ENCODE results near the gene PA2G4.
"Not testable (repeated sequence)": the region's sequence is repeated elsewhere in the genome, so short reads cannot be mapped to it uniquely, and the experiment has no call there.

The PA2G4 gene

GRCh38 chr12:56151672-56152131 is 47.3 kb downstream of the PA2G4 start:
- Mint-ChIP-seq H3K36me3 (ENCODE audit: low read depth) (peaks cover 10% of the 10 kb centered on the region), H3K27ac (peak overlapping the region; percentile 99), H3K4me1 (ENCODE audit: low read depth) (peaks cover 38% of the 10 kb centered on the region), H3K9me3 (no peaks in the 10 kb centered on the region), H3K4me3 (peak overlapping the region; percentile 89), H3K27me3 (no peaks in the 10 kb centered on the region)

- peaks cover 41% of the 10 kb centered on the region for H3K4me1 Mint-ChIP-seq (ENCODE audit: low read depth)
- H3K9me3 Mint-ChIP-seq, result no peaks in the 10 kb centered on the region
- peak within 1 kb of the TSS; percentile 89 for H3K4me3 Mint-ChIP-seq
- peaks cover 10% of the 10 kb centered on the region for H3K36me3 Mint-ChIP-seq (ENCODE audit: low read depth)
- peak within 1 kb of the TSS; percentile 99 for H3K27ac Mint-ChIP-seq
- no peaks in the 10 kb centered on the region for H3K27me3 Mint-ChIP-seq
These were observed 47.9 kb downstream of the PA2G4 start, which contains the start of gene MYL6B for GRCh38 chr12:56152132-56152755. Gene MYL6B (plus strand): TSS chr12:56152587. CDS start chr12:56153919, 1,332 bp downstream.

GRCh38 chr12:56152756-56153677 is 48.7 kb downstream of the PA2G4 start:
- peaks cover 46% of the 10 kb centered on the region for H3K4me1 Mint-ChIP-seq (ENCODE audit: low read depth)
- peak overlapping the region; percentile 99 for H3K27ac Mint-ChIP-seq
- H3K4me3 Mint-ChIP-seq, result peak overlapping the region; percentile 89
- no peaks in the 10 kb centered on the region for H3K27me3 Mint-ChIP-seq
- no peaks in the 10 kb centered on the region for H3K9me3 Mint-ChIP-seq
- H3K36me3 Mint-ChIP-seq (ENCODE audit: low read depth), result peaks cover 10% of the 10 kb centered on the region

- no peak overlapping the region for H3K27ac Mint-ChIP-seq
- H3K27me3 Mint-ChIP-seq, result no peaks in the 10 kb centered on the region
- no peaks in the 10 kb centered on the region for H3K9me3 Mint-ChIP-seq
- H3K36me3 Mint-ChIP-seq (ENCODE audit: low read depth), result peaks cover 12% of the 10 kb centered on the region
- peak overlapping the region; percentile 89 for H3K4me3 Mint-ChIP-seq
- H3K4me1 Mint-ChIP-seq (ENCODE audit: low read depth), result peaks cover 46% of the 10 kb centered on the region
These were observed 49.3 kb downstream of the PA2G4 start for GRCh38 chr12:56153678-56154065.

GRCh38 chr12:56154246-56154771 is 50.0 kb downstream of the PA2G4 start:
- Mint-ChIP-seq H3K4me1 (ENCODE audit: low read depth) (peaks cover 52% of the 10 kb centered on the region), H3K9me3 (no peaks in the 10 kb centered on the region), H3K36me3 (ENCODE audit: low read depth) (peaks cover 18% of the 10 kb centered on the region), H3K27me3 (no peaks in the 10 kb centered on the region), H3K4me3 (no peak overlapping the region), H3K27ac (no peak overlapping the region)

GRCh38 chr12:56154818-56155217 is 50.5 kb downstream of the PA2G4 start:
- Mint-ChIP-seq H3K4me3 (no peak overlapping the region), H3K4me1 (ENCODE audit: low read depth) (peaks cover 56% of the 10 kb centered on the region)

DNA sequence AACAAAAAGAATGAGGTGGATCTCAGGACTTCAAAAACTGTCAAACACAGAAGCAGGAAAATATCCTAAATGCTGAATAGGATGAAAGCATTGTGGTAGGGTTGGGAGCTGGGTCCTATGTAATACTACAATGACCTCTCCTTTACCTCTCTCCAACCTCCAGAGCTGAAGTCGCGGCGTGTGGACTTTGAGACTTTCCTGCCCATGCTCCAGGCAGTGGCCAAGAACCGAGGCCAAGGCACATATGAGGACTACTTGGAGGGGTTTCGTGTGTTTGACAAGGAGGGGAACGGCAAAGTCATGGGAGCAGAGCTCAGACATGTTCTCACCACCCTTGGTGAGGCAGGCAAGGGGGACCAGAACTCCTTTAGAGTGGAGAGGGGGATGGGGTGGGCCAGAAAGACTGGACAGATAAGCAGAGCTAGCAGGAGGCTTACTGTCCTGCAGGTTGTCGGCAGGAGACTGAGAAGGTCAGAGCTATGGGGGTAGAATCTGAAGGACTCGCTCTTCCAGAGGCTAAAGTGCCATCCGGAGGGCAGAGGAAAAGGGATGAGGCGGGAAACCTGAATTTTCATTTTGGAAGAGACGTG is 51.0 kb downstream of the PA2G4 start:
- H3K27me3 Mint-ChIP-seq, result no peaks in the 10 kb centered on the region
- peaks cover 59% of the 10 kb centered on the region for H3K4me1 Mint-ChIP-seq (ENCODE audit: low read depth)
- H3K36me3 Mint-ChIP-seq (ENCODE audit: low read depth), result peaks cover 29% of the 10 kb centered on the region
- no peak overlapping the region for H3K4me3 Mint-ChIP-seq
- peak overlapping the region; percentile 34 for H3K27ac Mint-ChIP-seq
- no peaks in the 10 kb centered on the region for H3K9me3 Mint-ChIP-seq

More at GRCh38 chr12:56154818-56155217, 50.5 kb downstream of the PA2G4 start:
- Mint-ChIP-seq H3K27me3 (no peaks in the 10 kb centered on the region), H3K36me3 (ENCODE audit: low read depth) (peaks cover 24% of the 10 kb centered on the region), H3K9me3 (no peaks in the 10 kb centered on the region), H3K27ac (no peak overlapping the region)

DNA sequence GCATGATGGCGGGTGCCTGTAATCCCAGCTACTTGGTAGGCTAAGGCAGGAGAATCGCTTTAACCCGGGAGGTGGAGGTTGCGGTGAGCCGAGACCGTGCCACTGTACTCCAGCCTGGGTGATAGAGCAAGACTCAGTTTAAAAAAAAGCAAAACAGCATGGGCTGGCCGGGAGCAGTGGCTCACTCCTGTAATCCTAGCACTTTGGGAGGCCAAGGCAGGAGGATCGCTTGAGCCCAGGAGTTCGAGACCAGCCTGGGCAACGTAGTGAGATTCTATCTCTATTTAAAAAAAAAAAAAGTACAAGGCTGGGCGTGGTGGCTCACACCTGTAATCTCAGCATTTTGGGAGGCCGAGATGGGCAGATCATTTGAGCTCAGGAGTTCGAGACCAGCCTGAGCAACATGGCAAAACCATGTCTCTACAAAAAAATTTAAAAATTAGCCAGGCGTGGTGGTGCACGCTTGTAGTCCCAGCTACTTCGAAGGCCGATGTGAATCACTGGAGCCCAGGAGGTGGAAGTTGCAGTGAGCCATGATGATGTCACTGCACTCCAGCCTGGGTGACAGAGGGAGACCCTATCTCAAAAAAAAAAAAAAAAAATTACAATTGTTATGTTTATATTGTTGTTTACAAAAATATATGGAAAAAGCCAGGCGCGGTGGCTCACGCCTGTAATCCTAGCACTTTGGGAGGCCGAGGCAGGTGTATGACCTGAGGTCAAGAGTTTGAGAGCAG is 52.3 kb downstream of the PA2G4 start:
- peaks cover 59% of the 10 kb centered on the region for H3K4me1 Mint-ChIP-seq (ENCODE audit: low read depth)
- peak overlapping the region; percentile 98 for H3K4me3 Mint-ChIP-seq
- H3K27ac Mint-ChIP-seq, result peak overlapping the region; percentile 88
- not testable (repeated sequence) for H3K9me3 Mint-ChIP-seq, H3K27me3 Mint-ChIP-seq
- H3K36me3 Mint-ChIP-seq (ENCODE audit: low read depth), result peaks cover 40% of the 10 kb centered on the region

- Mint-ChIP-seq H3K36me3 (ENCODE audit: low read depth) (peaks cover 47% of the 10 kb centered on the region), H3K27ac (peak overlapping the region; percentile 88), H3K27me3 (no peaks in the 10 kb centered on the region), H3K9me3 (no peaks in the 10 kb centered on the region), H3K4me1 (ENCODE audit: low read depth) (peaks cover 58% of the 10 kb centered on the region), H3K4me3 (peak overlapping the region; percentile 98)
These were observed 53.1 kb downstream of the PA2G4 start for GRCh38 chr12:56157201-56158028.

- Mint-ChIP-seq H3K36me3 (ENCODE audit: low read depth) (peaks cover 54% of the 10 kb centered on the region), H3K27ac (peak within 1 kb of the TSS; percentile 88), H3K4me1 (ENCODE audit: low read depth) (peaks cover 50% of the 10 kb centered on the region), H3K27me3 (no peaks in the 10 kb centered on the region), H3K9me3 (no peaks in the 10 kb centered on the region), H3K4me3 (peak within 1 kb of the TSS; percentile 98)
These were observed 53.9 kb downstream of the PA2G4 start, which contains the start of gene MYL6 for GRCh38 chr12:56158029-56158925. Gene MYL6 (plus strand): TSS chr12:56158359. CDS start chr12:56158402, 43 bp downstream.

- Mint-ChIP-seq H3K27ac (peak overlapping the region; percentile 88), H3K27me3 (no peaks in the 10 kb centered on the region), H3K4me3 (peak overlapping the region; percentile 98), H3K4me1 (ENCODE audit: low read depth) (peaks cover 45% of the 10 kb centered on the region), H3K9me3 (no peaks in the 10 kb centered on the region), H3K36me3 (ENCODE audit: low read depth) (peaks cover 59% of the 10 kb centered on the region)
These were observed 54.6 kb downstream of the PA2G4 start for GRCh38 chr12:56158926-56159461.

DNA sequence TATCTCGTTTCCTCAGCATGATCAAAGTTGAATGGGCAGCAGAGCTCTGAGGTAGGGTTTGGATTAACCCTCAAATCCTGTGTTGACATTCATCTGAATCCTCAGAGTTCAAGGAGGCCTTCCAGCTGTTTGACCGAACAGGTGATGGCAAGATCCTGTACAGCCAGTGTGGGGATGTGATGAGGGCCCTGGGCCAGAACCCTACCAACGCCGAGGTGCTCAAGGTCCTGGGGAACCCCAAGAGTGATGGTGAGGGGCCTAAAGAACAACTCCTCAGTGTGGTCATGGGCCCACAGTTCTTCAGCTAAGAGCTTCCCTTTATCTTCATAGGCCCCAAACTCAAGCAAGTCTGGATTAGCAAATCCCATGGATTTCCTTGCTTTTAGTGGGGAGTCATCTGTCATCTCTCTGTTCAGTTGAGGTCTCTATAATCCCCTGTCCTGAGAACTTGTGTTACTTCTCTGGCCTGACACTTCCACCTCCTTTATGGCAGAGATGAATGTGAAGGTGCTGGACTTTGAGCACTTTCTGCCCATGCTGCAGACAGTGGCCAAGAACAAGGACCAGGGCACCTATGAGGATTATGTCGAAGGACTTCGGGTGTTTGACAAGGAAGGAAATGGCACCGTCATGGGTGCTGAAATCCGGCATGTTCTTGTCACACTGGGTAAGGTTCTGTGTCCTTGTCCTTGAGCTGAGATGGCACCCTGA is 55.3 kb downstream of the PA2G4 start:
- H3K27me3 Mint-ChIP-seq, result no peaks in the 10 kb centered on the region
- peak overlapping the region; percentile 88 for H3K27ac Mint-ChIP-seq
- peaks cover 65% of the 10 kb centered on the region for H3K36me3 Mint-ChIP-seq (ENCODE audit: low read depth)
- H3K9me3 Mint-ChIP-seq, result no peaks in the 10 kb centered on the region
- H3K4me3 Mint-ChIP-seq, result peak overlapping the region; percentile 98
- H3K4me1 Mint-ChIP-seq (ENCODE audit: low read depth), result peaks cover 45% of the 10 kb centered on the region

Data from stimulated activated naive CD8-positive, alpha-beta T cell treated with anti-CD3 and anti-CD28 coated beads, Interleukin-15, Interleukin-2, amounts not matched to agents 100 ng/mL and 50 ng/mL, for 24 hours (primary cell).